Measurements from ENCODE around the gene FAM162A. TPM values are rescaled to one million over a fixed set of nuclear protein-coding genes. Genes with fewer than 3 reads are reported as not detected.

The FAM162A gene
- total RNA-seq, 1 donor: 16.7 TPM

- no peak for DNase-seq (ENCODE audit: low read depth)
- no peak overlapping the region for H3K4me3 ChIP-seq (ENCODE audit: low read depth, low read length)
- TF ChIP-seq CTCF (IDR thresholded peaks at IDR 0.05; ENCODE audit: insufficient read depth, low read length): no peak
Observed at GRCh38 chr3:122456074-122456473, 72.1 kb downstream of the FAM162A start.

GRCh38 chr3:122457706-122458105 is 73.7 kb downstream of the FAM162A start:
- no peak for TF ChIP-seq CTCF (IDR thresholded peaks at IDR 0.05; ENCODE audit: insufficient read depth, low read length)
- H3K4me3 ChIP-seq (ENCODE audit: low read depth, low read length): no peak overlapping the region
- no peak for DNase-seq (ENCODE audit: low read depth)

- DNase-seq (ENCODE audit: low read depth): peak; percentile 79
- H3K4me3 ChIP-seq (ENCODE audit: low read depth, low read length): no peak overlapping the region
- TF ChIP-seq CTCF (IDR thresholded peaks at IDR 0.05; ENCODE audit: insufficient read depth, low read length): peak; percentile 58
Observed at GRCh38 chr3:122458992-122459391, 75.0 kb downstream of the FAM162A start.

GRCh38 chr3:122461806-122462205 is 77.8 kb downstream of the FAM162A start:
- no peak overlapping the region for H3K4me3 ChIP-seq (ENCODE audit: low read depth, low read length)
- no peak for TF ChIP-seq CTCF (IDR thresholded peaks at IDR 0.05; ENCODE audit: insufficient read depth, low read length)
- DNase-seq (ENCODE audit: low read depth): no peak

Small RNAs within 50 kb of the gene (small RNA-seq; reads per million reads assigned to genes)
- not detected for gene AC083798.1

Other genes starting within 250 kb of the FAM162A start
- not detected in 2 replicates for gene CASR, start 200.5 kb upstream of the FAM162A start, total RNA-seq (ENCODE audit: low replicate concordance)
- gene CSTA, start 58.9 kb upstream of the FAM162A start, total RNA-seq (ENCODE audit: low replicate concordance): 2.5 and 15.2 TPM in 2 replicates
- 8.2 and 27.0 TPM in 2 replicates for gene MIX23, start 951 bp upstream of the FAM162A start, total RNA-seq (ENCODE audit: low replicate concordance)
- gene WDR5B, start 31.9 kb downstream of the FAM162A start, total RNA-seq (ENCODE audit: low replicate concordance): 4.8 and 8.0 TPM in 2 replicates
- 31.6 and 47.3 TPM in 2 replicates for gene KPNA1, start 130.8 kb downstream of the FAM162A start, total RNA-seq (ENCODE audit: low replicate concordance)
- gene PARP9, start 180.1 kb downstream of the FAM162A start, total RNA-seq (ENCODE audit: low replicate concordance): 31.7 and 32.6 TPM in 2 replicates
- gene DTX3L, start 180.2 kb downstream of the FAM162A start, total RNA-seq (ENCODE audit: low replicate concordance): 33.5 and 39.6 TPM in 2 replicates
- 0.72 and 0.82 TPM in 2 replicates for gene PARP15, start 193.5 kb downstream of the FAM162A start, total RNA-seq (ENCODE audit: low replicate concordance)

Measured in fibroblast of the aortic adventitia (primary cell).